HepG2 (cell line): ENCODE measurements around the gene NYNRIN. TPM values are rescaled to one million over a fixed set of nuclear protein-coding genes. Genes with fewer than 3 reads are reported as not detected.

Source experiments
- ATF7-NPFF ChIP-seq: sonication (generic); formaldehyde crosslinking; IDR thresholded peaks from 2 replicates; pipeline ENCODE4 v1.8.1; 2023; ENCODE audit warnings: mild to moderate bottlenecking, low read depth, missing genetic modification reagents, moderate library complexity
- BRCA1 ChIP-seq: sonication (generic); formaldehyde crosslinking; IDR thresholded peaks from 2 replicates; pipeline ENCODE4 v1.4.0; 2020; ENCODE audit warnings: missing genetic modification reagents
- ESRRA ChIP-seq: sonication (generic); formaldehyde crosslinking; IDR thresholded peaks from 2 replicates; pipeline ENCODE4 v1.5.1; 2020; ENCODE audit warnings: mild to moderate bottlenecking, low read depth, missing genetic modification reagents
- KDM6A ChIP-seq: IDR thresholded peaks from 2 replicates; pipeline ENCODE4 v1.6.1; 2016; ENCODE audit warnings: low read depth
- MXI1 ChIP-seq: IDR thresholded peaks from 3 replicates; pipeline ENCODE4 v1.6.1; 2012; ENCODE audit warnings: low read depth, low read length, inconsistent platforms, borderline replicate concordance
- NCOA1 ChIP-seq: sonication (generic); formaldehyde crosslinking; IDR thresholded peaks from 2 replicates; pipeline ENCODE4 v1.9.0; 2021; ENCODE audit warnings: missing genetic modification reagents
- PAWR ChIP-seq: sonication (generic); formaldehyde crosslinking; IDR thresholded peaks from 2 replicates; pipeline ENCODE4 v1.4.0; 2020; ENCODE audit warnings: missing genetic modification reagents, mild to moderate bottlenecking, borderline replicate concordance
- ZNF496 ChIP-seq: sonication (generic); formaldehyde crosslinking; IDR thresholded peaks from 2 replicates; pipeline ENCODE4 v1.8.1; 2023; ENCODE audit warnings: mild to moderate bottlenecking, moderate library complexity, missing genetic modification reagents; ENCODE audit not compliant: insufficient replicate concordance
- ZNF530 ChIP-seq: sonication (generic); formaldehyde crosslinking; IDR thresholded peaks from 2 replicates; pipeline ENCODE4 v1.5.0; 2020; ENCODE audit warnings: low read depth, mild to moderate bottlenecking, missing genetic modification reagents
- ZNF552 ChIP-seq: sonication (generic); formaldehyde crosslinking; IDR thresholded peaks from 2 replicates; pipeline ENCODE4 v1.9.0; 2022; ENCODE audit warnings: missing genetic modification reagents, mild to moderate bottlenecking, borderline replicate concordance
- polyA plus RNA-seq, 8 experiments: library from polyadenylated mRNA; depleted of rRNA in 3 of 8; stranded (reverse) in 7 of 8; unstranded in 1 of 8; fragments of >200 nt; fragmentation: Illumina TruSeq in 4 of 8; extraction: Trizol in 4 of 8; gene quantifications; 2 replicates each; pipeline versions ENCODE4 v1.2.1 to v1.2.3, GENCODE V29; 2011 to 2016; ENCODE audit warnings: low read depth in 4 of 8, missing spikeins in 1 of 8, mixed read lengths in 1 of 8; ENCODE audit not compliant: insufficient read depth in 1 of 8
- total RNA-seq, 5 experiments: library from RNA; depleted of rRNA; stranded (reverse); fragments of >200 nt; fragmentation: Illumina TruSeq; extraction: Trizol; gene quantifications; 2 replicates each; pipeline ENCODE4 v1.2.3, GENCODE V29; 2016; ENCODE audit warnings: low read depth in 1 of 5
- TF ChIP-seq, protein P1 (sequence below): sonication (generic); formaldehyde crosslinking; IDR thresholded peaks from 2 replicates; pipeline ENCODE4 v1.8.0; 2022; ENCODE audit warnings: mild to moderate bottlenecking, missing genetic modification reagents; ENCODE audit not compliant: insufficient replicate concordance
- TF ChIP-seq, protein P2 (sequence below): sonication (generic); formaldehyde crosslinking; IDR thresholded peaks from 2 replicates; pipeline ENCODE4 v1.4.0; 2020; ENCODE audit warnings: missing genetic modification reagents, borderline replicate concordance
- TF ChIP-seq, protein P3 (sequence below): sonication (generic); formaldehyde crosslinking; IDR thresholded peaks from 2 replicates; pipeline ENCODE4 v1.4.0; 2020; ENCODE audit warnings: mild to moderate bottlenecking, missing genetic modification reagents
- TF ChIP-seq, protein P4 (sequence below): sonication (generic); formaldehyde crosslinking; IDR thresholded peaks from 2 replicates; pipeline ENCODE4 v1.4.0; 2020; ENCODE audit warnings: missing genetic modification reagents

The NYNRIN gene
- total and polyA plus RNA-seq, 2 of the 13 experiments (the other 11 are each of a cell fraction or from before 2014, with no cell fraction given) = 0.63 to 1.1 TPM

DNA sequence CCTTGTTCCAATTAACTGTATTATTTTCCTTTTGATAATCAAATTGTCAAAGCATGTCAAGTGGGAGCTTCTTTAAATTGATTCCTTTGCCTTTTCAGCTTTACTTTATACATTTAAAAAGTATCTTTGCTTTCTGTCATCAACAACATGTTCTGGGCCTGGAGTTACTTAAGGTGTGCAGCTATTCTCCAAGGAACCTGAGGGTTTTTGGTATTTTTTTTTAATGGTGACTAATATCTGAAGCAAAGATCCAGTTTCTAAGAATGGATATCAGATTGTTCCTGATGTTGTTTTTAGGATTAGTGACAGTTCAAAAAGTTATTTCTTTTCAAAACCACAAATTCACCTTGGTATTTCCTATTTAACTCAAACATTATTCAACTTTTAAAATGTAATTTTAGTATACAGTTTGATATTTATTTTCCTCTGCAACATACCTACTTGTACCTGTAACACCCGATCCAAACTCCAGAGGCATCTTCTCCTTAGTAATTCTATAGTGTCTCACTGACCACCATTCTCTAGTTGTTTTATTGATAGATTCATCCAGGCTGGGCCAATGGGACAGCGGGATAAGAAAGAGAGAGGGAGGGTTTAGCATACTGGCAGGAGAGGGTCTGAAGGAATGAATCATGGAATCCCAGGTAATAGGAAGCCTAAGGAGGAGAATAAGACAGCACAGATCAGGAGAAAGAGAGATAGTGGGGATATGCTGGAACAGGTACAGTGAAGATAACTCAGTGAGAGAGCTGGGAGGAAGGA lies 27.5 kb downstream of the NYNRIN start (continued):
- TF ChIP-seq ESRRA (CRISPR knock-in tag) = no peak; the same call in 1 of the 2 replicates
- TF ChIP-seq ATF7-NPFF (CRISPR knock-in tag) = peak; percentile 18; the same call in 1 of the 2 replicates
- TF ChIP-seq ZNF552 (CRISPR knock-in tag) = 0 out of 2 replicates have a peak, but pooled peaks have one; percentile 25
- TF ChIP-seq, protein P1, sequence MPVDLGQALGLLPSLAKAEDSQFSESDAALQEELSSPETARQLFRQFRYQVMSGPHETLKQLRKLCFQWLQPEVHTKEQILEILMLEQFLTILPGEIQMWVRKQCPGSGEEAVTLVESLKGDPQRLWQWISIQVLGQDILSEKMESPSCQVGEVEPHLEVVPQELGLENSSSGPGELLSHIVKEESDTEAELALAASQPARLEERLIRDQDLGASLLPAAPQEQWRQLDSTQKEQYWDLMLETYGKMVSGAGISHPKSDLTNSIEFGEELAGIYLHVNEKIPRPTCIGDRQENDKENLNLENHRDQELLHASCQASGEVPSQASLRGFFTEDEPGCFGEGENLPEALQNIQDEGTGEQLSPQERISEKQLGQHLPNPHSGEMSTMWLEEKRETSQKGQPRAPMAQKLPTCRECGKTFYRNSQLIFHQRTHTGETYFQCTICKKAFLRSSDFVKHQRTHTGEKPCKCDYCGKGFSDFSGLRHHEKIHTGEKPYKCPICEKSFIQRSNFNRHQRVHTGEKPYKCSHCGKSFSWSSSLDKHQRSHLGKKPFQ (CRISPR knock-in tag) = no peak
- TF ChIP-seq ZNF530 = no peak
- TF ChIP-seq, protein P2, sequence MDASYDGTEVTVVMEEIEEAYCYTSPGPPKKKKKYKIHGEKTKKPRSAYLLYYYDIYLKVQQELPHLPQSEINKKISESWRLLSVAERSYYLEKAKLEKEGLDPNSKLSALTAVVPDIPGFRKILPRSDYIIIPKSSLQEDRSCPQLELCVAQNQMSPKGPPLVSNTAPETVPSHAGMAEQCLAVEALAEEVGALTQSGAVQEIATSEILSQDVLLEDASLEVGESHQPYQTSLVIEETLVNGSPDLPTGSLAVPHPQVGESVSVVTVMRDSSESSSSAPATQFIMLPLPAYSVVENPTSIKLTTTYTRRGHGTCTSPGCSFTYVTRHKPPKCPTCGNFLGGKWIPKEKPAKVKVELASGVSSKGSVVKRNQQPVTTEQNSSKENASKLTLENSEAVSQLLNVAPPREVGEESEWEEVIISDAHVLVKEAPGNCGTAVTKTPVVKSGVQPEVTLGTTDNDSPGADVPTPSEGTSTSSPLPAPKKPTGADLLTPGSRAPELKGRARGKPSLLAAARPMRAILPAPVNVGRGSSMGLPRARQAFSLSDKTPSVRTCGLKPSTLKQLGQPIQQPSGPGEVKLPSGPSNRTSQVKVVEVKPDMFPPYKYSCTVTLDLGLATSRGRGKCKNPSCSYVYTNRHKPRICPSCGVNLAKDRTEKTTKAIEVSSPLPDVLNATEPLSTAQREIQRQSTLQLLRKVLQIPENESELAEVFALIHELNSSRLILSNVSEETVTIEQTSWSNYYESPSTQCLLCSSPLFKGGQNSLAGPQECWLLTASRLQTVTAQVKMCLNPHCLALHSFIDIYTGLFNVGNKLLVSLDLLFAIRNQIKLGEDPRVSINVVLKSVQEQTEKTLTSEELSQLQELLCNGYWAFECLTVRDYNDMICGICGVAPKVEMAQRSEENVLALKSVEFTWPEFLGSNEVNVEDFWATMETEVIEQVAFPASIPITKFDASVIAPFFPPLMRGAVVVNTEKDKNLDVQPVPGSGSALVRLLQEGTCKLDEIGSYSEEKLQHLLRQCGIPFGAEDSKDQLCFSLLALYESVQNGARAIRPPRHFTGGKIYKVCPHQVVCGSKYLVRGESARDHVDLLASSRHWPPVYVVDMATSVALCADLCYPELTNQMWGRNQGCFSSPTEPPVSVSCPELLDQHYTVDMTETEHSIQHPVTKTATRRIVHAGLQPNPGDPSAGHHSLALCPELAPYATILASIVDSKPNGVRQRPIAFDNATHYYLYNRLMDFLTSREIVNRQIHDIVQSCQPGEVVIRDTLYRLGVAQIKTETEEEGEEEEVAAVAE (CRISPR knock-in tag) = no peak; the same call in 1 of the 2 replicates
- no peak for TF ChIP-seq PAWR (CRISPR knock-in tag)
- TF ChIP-seq, protein P3, sequence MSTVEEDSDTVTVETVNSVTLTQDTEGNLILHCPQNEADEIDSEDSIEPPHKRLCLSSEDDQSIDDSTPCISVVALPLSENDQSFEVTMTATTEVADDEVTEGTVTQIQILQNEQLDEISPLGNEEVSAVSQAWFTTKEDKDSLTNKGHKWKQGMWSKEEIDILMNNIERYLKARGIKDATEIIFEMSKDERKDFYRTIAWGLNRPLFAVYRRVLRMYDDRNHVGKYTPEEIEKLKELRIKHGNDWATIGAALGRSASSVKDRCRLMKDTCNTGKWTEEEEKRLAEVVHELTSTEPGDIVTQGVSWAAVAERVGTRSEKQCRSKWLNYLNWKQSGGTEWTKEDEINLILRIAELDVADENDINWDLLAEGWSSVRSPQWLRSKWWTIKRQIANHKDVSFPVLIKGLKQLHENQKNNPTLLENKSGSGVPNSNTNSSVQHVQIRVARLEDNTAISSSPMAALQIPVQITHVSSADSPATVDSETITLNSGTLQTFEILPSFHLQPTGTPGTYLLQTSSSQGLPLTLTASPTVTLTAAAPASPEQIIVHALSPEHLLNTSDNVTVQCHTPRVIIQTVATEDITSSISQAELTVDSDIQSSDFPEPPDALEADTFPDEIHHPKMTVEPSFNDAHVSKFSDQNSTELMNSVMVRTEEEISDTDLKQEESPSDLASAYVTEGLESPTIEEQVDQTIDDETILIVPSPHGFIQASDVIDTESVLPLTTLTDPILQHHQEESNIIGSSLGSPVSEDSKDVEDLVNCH = no peak
- TF ChIP-seq MXI1 = no peak
- no peak for TF ChIP-seq ZNF496 (CRISPR knock-in tag)
- TF ChIP-seq, protein P4, sequence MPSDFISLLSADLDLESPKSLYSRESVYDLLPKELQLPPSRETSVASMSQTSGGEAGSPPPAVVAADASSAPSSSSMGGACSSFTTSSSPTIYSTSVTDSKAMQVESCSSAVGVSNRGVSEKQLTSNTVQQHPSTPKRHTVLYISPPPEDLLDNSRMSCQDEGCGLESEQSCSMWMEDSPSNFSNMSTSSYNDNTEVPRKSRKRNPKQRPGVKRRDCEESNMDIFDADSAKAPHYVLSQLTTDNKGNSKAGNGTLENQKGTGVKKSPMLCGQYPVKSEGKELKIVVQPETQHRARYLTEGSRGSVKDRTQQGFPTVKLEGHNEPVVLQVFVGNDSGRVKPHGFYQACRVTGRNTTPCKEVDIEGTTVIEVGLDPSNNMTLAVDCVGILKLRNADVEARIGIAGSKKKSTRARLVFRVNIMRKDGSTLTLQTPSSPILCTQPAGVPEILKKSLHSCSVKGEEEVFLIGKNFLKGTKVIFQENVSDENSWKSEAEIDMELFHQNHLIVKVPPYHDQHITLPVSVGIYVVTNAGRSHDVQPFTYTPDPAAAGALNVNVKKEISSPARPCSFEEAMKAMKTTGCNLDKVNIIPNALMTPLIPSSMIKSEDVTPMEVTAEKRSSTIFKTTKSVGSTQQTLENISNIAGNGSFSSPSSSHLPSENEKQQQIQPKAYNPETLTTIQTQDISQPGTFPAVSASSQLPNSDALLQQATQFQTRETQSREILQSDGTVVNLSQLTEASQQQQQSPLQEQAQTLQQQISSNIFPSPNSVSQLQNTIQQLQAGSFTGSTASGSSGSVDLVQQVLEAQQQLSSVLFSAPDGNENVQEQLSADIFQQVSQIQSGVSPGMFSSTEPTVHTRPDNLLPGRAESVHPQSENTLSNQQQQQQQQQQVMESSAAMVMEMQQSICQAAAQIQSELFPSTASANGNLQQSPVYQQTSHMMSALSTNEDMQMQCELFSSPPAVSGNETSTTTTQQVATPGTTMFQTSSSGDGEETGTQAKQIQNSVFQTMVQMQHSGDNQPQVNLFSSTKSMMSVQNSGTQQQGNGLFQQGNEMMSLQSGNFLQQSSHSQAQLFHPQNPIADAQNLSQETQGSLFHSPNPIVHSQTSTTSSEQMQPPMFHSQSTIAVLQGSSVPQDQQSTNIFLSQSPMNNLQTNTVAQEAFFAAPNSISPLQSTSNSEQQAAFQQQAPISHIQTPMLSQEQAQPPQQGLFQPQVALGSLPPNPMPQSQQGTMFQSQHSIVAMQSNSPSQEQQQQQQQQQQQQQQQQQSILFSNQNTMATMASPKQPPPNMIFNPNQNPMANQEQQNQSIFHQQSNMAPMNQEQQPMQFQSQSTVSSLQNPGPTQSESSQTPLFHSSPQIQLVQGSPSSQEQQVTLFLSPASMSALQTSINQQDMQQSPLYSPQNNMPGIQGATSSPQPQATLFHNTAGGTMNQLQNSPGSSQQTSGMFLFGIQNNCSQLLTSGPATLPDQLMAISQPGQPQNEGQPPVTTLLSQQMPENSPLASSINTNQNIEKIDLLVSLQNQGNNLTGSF = no peak
- TF ChIP-seq BRCA1 = 0 out of 2 replicates have a peak, but pooled peaks have one; percentile 44
- 0 out of 2 replicates have a peak, but pooled peaks have one; percentile 39 for TF ChIP-seq NCOA1
- no peak for TF ChIP-seq KDM6A (CRISPR knock-in tag)
